GM12864 (cell line): ENCODE results near the gene RNF150.

Experiments used
- DNase-seq: peaks from one replicate; pipeline ENCODE4 v3.0.0-alpha.2; 2011; ENCODE audit warnings: low read depth
- H3K4me3 ChIP-seq: 2 replicates; pipeline ENCODE4 v1.5.1; 2011; ENCODE audit warnings: mild to moderate bottlenecking, low read depth, low read length, control low read depth
- TF ChIP-seq, protein P1 (sequence below): IDR thresholded peaks from 2 replicates; pipeline ENCODE4 v1.5.1; 2011; ENCODE audit warnings: low read depth, mild to moderate bottlenecking, moderate library complexity, low read length, control low read depth, inconsistent platforms; ENCODE audit errors: missing control alignments

The RNF150 gene

DNA sequence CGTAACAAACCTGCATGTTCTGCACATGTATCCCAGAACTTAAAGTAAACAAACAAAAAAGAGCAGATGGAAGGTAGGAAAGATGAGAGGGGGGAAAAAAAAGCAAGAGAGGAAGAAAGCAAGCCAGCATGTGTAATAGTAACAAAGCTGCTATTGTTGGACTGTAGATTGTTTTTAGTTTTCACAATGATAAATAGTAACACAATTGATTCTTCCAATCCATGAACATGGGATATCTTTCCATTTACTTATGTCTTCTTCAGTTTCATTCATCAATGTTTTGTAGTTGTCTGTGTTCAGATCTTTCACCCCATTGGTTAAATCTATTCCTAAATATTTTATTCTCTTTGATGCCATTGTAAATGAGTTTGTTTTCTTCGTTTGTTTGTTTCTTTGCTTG, 292.1 kb downstream of the RNF150 start:
- H3K4me3 ChIP-seq: no peak overlapping the region
- TF ChIP-seq, protein P1, sequence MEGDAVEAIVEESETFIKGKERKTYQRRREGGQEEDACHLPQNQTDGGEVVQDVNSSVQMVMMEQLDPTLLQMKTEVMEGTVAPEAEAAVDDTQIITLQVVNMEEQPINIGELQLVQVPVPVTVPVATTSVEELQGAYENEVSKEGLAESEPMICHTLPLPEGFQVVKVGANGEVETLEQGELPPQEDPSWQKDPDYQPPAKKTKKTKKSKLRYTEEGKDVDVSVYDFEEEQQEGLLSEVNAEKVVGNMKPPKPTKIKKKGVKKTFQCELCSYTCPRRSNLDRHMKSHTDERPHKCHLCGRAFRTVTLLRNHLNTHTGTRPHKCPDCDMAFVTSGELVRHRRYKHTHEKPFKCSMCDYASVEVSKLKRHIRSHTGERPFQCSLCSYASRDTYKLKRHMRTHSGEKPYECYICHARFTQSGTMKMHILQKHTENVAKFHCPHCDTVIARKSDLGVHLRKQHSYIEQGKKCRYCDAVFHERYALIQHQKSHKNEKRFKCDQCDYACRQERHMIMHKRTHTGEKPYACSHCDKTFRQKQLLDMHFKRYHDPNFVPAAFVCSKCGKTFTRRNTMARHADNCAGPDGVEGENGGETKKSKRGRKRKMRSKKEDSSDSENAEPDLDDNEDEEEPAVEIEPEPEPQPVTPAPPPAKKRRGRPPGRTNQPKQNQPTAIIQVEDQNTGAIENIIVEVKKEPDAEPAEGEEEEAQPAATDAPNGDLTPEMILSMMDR: no peak
- no peak for DNase-seq

GRCh38 chr4:140839888-140840790, 293.1 kb downstream of the RNF150 start:
- H3K4me3 ChIP-seq: no peak overlapping the region
- DNase-seq: no peak
- TF ChIP-seq, protein P1: no peak

- no peak overlapping the region for H3K4me3 ChIP-seq
- no peak for DNase-seq
- TF ChIP-seq, protein P1: no peak
Observed at GRCh38 chr4:140839406-140839805, 293.9 kb downstream of the RNF150 start.

GRCh38 chr4:140837736-140838135, 295.5 kb downstream of the RNF150 start:
- no peak for DNase-seq

GRCh38 chr4:140834839-140835495, 298.3 kb downstream of the RNF150 start:
- TF ChIP-seq, protein P1: no peak
- H3K4me3 ChIP-seq: no peak overlapping the region
- DNase-seq: no peak

More at GRCh38 chr4:140837736-140838135, 295.5 kb downstream of the RNF150 start:
- TF ChIP-seq, protein P1: no peak
- H3K4me3 ChIP-seq: no peak overlapping the region

GRCh38 chr4:140833280-140833679, 300.0 kb downstream of the RNF150 start:
- no peak for DNase-seq
- TF ChIP-seq, protein P1: no peak
- no peak overlapping the region for H3K4me3 ChIP-seq
